ENCODE data around the gene ATP6AP1. TPM values are rescaled to one million over a fixed set of nuclear protein-coding genes. Genes with fewer than 3 reads are reported as not detected.

The ATP6AP1 gene
- total and polyA plus RNA-seq, 9 of the 15 experiments (the other 6 are each of a cell fraction or from before 2014, with no cell fraction given) = 8.3 to 90.5 (median 52.9) TPM

DNA sequence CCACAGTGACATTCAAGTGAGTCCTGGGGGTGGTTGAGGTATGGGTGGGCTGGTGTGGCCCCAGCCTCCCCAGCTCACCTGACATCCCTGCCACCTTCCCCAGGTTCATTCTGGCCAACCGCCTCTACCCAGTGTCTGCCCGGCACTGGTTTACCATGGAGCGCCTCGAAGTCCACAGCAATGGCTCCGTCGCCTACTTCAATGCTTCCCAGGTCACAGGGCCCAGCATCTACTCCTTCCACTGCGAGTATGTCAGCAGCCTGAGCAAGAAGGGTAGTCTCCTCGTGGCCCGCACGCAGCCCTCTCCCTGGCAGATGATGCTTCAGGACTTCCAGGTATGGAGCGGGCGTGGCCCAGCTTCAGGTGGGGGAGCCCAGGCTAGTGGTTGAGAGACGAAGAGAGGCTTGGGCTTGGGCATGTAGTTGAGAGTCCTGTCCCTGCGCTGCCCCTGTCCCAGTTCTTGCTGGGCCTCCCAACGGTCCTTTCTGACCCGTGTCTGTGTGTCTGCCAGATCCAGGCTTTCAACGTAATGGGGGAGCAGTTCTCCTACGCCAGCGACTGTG is 6.8 kb downstream of the ATP6AP1 start:
- 94% methylated on average over 12 of the region's 19 CpGs for WGBS (ENCODE audit: insufficient coverage, low coverage, missing lambda C conversion rate)
- H3K27me3 ChIP-seq (ENCODE audit: control insufficient read depth in 2 of 2, insufficient read depth in 2 of 2, low read length in 2 of 2) = no peaks in the 10 kb centered on the region
- intact Hi-C loops (cut with micrococcal nuclease) = no loop called here
- CTCF ChIA-PET (ENCODE audit: low intra/inter-chr PET ratio) = no interaction called here
- in situ Hi-C loops (cut with MboI) = no loop called here
- peaks cover 33% of the 10 kb centered on the region for H3K79me2 ChIP-seq (ENCODE audit: control insufficient read depth, insufficient read depth, low read length)
- no peak for FAIRE-seq
- H2AFZ ChIP-seq (ENCODE audit: low read depth, low read length) = no peak overlapping the region
- no peak for ATAC-seq
- BruUV-seq (replicated peaks) = no TSS peak
- H3K4me3 ChIP-seq = no peak overlapping the region
- H3K27ac ChIP-seq (ENCODE audit: extremely low read depth, low read depth, low read length) = no peak overlapping the region
- H3K4me1 ChIP-seq (replicated peaks in 1 of 2; ENCODE audit: control insufficient read depth in 2 of 2, insufficient read depth in 2 of 2, low read length in 2 of 2) = peaks cover 16 to 55% of the 10 kb centered on the region in 2 experiments; a peak in 4 of 5 replicates
- no peak overlapping the region for H3K4me2 ChIP-seq (ENCODE audit: insufficient read depth, low read length)
- no peak for DNase-seq (ENCODE audit: extremely low read depth in 1 of 4, low spot score in 3 of 4)
- POLR2A ChIA-PET = interaction anchor here (0.5 to 0.6 kb wide), 2 partner anchors 49 to 1243 kb away, joined by 3 to 5 read pairs; no protein-coding TSS in a partner anchor
- H3K9ac ChIP-seq (ENCODE audit: insufficient read depth in 1 of 2, low read depth in 2 of 2, low read length in 2 of 2) = no peak overlapping the region; a peak in 1 of 4 replicates
- peaks cover 5% of the 10 kb centered on the region; the same call in 1 of the 2 replicates for H4K20me1 ChIP-seq (replicated peaks; ENCODE audit: control insufficient read depth, insufficient read depth, low read length)
- H3K36me3 ChIP-seq (ENCODE audit: control insufficient read depth, insufficient read depth, low read length) = peaks cover 73% of the 10 kb centered on the region; the same call in 2 of the 3 replicates
- H3K9me3 ChIP-seq (replicated peaks; ENCODE audit: control insufficient read depth, insufficient read depth, low read depth, low read length) = no peaks in the 10 kb centered on the region
- H3K9me1 ChIP-seq (ENCODE audit: control insufficient read depth, insufficient read depth, low read length) = peaks cover 3% of the 10 kb centered on the region
- TF ChIP-seq, protein P1, sequence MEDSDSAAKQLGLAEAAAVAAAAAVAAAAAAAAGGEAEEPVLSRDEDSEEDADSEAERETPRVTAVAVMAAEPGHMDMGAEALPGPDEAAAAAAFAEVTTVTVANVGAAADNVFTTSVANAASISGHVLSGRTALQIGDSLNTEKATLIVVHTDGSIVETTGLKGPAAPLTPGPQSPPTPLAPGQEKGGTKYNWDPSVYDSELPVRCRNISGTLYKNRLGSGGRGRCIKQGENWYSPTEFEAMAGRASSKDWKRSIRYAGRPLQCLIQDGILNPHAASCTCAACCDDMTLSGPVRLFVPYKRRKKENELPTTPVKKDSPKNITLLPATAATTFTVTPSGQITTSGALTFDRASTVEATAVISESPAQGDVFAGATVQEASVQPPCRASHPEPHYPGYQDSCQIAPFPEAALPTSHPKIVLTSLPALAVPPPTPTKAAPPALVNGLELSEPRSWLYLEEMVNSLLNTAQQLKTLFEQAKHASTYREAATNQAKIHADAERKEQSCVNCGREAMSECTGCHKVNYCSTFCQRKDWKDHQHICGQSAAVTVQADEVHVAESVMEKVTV (CRISPR knock-in tag; IDR thresholded peaks at IDR 0.05) = no peak
- TF ChIP-seq RBFOX2 (IDR thresholded peaks at IDR 0.05; ENCODE audit: low read depth, low read length) (peak; percentile 33; the same call in 1 of the 2 replicates), MAZ (CRISPR knock-in tag; conservative IDR thresholded peaks at IDR 0.05 in 1 of 2, IDR thresholded peaks at IDR 0.05 in 1 of 2) (no peak)

Data from K562 (cell line).